Activated CD4-positive, alpha-beta T cell treated with anti-CD3 and anti-CD28 coated beads, Interleukin-10, Interleukin-2, amounts not matched to agents 100 ng/mL and 50 ng/mL, durations not matched to agents 16 hours and 8 hours (primary cell): ENCODE measurements around the gene TTC28.
"Not testable (repeated sequence)": the region's sequence is repeated elsewhere in the genome, so short reads cannot be mapped to it uniquely, and the experiment has no call there.

Source experiments
- DNase-seq: peaks from one replicate; pipeline ENCODE4 v3.0.0-alpha.2; 2020

The TTC28 gene

DNA sequence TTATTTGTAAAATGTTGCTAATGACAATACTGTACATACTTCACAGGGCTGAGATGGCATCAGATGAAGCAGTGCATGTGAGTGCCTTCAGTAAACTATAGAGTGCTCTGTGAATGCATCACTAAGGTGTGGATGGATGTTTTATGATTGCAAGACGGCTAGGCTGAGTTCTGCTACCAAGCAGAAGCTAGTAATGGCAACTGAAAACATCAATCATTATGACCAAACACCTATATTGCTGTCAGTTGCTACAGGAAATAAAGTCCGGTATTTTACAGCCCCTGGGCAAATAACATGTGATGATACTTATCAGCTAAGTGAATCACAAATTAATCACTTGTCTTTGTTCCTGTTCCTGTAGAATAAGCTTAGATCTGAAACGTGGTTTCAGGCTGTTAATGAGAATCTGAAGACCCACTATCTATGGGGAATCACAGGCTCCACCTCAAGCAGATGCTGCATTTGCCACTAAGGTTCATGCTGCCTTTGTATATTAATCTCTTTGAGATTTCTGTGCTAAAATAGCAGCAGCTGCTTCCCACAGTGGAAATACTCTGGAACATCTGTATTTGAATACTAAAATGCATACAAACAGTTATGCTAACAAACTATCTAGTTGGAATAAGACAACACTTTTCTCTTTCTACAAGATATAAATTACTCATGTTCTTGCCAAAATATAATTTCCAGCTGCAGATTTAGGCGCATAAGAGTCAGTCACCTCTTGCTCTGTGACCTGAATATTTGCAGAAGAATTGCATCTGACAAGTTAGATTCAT lies 506.6 kb downstream of the TTC28 start:
- DNase-seq = no peak

DNA sequence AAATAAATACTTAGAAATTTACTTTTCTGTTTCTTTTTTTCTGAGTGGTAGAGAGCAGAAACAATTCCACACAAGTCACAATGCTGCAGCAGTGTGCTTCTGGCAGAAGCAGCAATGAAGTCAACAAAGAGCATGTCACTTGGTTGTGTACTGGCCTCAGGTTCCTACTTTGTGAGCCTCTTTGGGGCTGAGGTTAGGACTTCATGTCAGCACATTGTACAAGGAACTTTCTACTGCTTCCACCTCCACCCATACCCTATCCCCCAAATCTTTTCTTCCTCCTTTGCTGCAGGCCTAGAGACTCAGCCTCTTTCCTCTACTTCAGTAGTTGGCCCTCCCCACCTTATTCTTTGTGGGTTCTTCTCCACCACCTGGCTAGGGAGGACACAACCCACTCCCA lies 507.9 kb downstream of the TTC28 start:
- DNase-seq = no peak

DNA sequence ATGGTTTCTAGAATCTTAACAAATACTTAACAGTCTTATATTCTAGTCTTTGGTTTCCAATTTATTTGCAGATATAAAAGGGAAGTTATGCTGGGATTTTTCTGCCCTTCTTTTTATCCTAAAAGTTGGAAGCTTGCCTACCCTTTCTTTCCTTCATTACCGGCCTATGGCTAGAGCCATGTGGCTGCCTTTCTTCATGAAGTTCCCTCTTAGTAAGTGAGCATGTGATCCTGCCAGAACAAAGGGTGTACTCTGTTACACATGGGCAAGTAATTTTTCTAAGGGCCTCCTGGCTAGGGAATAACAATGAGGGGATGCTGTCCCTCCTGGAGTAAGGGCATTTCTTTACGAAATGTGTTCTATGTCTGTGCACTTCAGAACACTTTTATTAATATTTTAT lies 508.5 kb downstream of the TTC28 start:
- no peak for DNase-seq

- DNase-seq = not testable (repeated sequence)
Measured at GRCh38 chr22:28169314-28169713, 510.3 kb downstream of the TTC28 start.

GRCh38 chr22:28155808-28156207 lies 523.8 kb downstream of the TTC28 start:
- no peak for DNase-seq

DNA sequence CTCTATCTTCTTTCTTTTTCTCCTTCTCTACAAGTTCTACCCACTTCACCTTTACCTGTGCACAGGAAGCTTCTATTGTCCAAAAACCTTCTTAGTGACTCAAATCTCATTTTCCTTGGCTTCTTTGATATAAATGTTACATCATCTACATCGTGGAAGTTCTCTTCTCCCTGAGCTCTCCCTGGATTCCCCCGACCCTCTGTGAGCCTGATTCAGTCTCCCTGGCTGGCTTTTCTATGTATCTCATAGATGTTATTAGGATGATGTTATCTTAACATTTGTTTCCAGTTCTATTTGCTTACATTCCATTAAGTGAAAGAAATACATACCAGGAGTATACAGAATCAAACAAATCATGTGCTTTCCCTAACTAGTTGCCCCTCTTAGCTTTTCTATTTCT lies 524.8 kb downstream of the TTC28 start:
- DNase-seq = no peak

GRCh38 chr22:28151151-28151816 lies 528.4 kb downstream of the TTC28 start:
- DNase-seq = no peak

DNA sequence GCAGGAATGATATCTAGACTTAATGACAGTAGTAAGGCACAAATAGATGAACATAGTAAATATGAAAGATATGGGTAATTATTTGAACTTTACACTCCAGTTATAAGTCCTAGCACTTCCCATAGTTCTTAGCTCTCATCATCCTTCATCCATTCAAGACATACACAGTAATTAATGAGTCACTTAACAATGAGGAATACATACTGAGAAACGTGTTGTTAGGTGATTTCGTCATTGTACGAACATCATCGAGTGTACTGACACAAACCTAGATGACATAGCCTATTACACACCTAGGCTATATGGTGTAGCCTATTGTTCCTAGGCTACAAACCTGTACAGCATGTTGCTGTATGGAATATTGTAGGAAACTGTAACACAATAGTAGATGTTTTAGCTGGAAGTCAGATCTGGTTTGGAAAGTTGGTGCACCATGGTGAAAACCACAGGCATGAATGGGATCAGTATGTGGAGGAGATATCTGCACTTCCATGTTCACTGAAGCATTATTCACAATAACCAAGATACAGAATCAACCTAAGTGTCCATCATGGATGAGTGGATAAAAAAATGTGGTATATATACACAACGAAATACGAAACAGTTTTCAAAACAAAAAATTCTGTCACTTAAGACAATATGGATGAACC lies 530.7 kb downstream of the TTC28 start:
- no peak for DNase-seq

DNA sequence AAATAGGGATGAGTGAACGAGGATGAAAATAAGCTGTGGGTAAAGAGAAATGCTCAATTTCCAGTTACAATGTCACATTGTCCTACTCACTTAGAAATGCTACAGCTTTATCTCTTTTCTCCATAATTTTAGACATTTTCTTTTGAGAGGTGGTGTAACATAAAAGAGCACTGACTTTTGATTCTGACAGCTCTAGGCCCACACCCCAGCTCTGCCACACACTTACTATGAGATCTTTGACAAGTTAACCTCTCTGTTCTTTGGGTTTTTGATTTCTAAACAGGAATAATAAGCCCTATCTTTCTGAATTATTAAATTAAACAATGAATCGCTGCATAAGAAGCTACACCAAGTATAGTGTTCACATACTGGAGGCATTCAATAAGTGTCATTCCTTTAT lies 532.2 kb downstream of the TTC28 start:
- DNase-seq = no peak

DNA sequence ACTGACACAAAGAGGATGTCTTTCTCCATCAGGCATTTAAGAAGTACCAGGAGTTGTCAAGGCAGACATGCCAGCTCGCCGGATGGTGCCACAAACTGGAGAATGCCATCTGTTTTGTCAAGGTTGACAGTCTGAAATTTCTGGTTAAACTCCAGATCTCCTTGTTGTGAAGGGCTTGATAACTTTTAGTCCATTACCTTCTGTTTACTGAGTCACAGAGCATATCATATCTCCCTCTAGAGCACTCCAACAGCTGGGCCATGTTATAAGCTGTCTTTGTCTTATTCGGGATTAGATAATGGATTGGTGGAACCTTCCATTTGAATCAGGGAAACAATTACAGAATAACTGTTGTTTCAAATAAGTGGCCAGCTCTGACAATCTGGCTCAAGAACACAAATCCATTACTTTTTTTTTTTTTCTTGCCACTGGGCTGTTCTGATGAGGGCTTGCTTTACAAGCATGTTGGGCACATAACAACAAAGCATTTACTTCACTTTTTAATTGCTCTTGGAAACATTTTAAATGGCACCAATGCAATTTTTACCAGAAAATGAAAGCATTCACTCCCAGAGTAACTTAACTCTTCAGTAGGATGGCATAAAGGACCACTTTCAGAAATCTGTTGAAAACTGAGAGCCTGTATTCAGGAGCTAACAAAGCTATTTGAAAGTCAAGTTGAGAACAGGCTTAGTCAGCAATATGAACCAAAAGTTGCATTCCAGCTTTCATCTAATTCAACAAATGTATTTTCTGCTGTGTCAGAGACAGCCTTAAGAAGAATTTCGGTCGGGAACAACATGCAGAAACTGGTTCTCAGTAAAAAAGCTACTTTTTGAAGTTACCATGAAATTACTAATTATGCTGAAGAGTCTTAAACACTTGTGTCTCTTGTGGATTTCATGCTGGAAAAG lies 533.0 kb downstream of the TTC28 start:
- DNase-seq = no peak

- DNase-seq = no peak
Measured at GRCh38 chr22:28143961-28144745, 535.5 kb downstream of the TTC28 start.

DNA sequence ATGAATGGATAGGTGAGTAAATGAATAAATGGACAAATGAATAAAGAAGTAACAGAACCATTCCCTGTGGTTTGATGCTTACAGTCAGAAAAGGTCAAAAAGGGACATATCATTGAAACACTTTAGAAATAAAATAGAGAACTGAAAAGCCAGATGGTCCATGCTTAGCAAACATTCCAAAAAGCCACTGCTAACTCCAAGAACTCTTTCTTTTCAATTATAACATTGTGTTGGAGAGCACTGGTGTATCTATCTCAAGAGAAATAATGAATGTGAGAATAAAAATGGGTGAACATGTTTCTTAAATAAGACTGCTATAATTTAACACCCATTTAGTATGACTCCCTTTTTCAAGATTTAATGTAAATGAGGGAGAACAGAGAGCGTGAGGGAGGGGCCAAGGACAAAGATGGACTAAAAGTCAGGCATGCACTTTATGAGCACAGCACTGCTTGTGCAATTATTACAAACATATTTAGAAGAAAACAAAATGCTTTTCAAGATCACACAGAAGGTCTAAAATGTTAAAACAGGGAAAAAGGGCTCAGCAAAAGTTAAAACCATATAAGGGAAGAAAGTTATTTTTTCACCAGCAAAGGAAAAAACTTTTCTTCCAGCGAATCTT lies 536.3 kb downstream of the TTC28 start:
- no peak for DNase-seq

- DNase-seq = no peak
Measured at GRCh38 chr22:28142361-28142961, 537.2 kb downstream of the TTC28 start.

GRCh38 chr22:28141614-28142013 lies 538.0 kb downstream of the TTC28 start:
- no peak for DNase-seq

- DNase-seq = no peak
Measured at GRCh38 chr22:28139961-28140360, 539.7 kb downstream of the TTC28 start.

- no peak for DNase-seq
Measured at GRCh38 chr22:28139516-28139915, 540.1 kb downstream of the TTC28 start.

GRCh38 chr22:28137036-28137435 lies 542.6 kb downstream of the TTC28 start:
- DNase-seq = no peak

GRCh38 chr22:28132466-28132865 lies 547.2 kb downstream of the TTC28 start:
- DNase-seq = no peak

GRCh38 chr22:28129319-28129962 lies 550.2 kb downstream of the TTC28 start:
- no peak for DNase-seq

GRCh38 chr22:28128827-28129226 lies 550.8 kb downstream of the TTC28 start:
- no peak for DNase-seq

DNA sequence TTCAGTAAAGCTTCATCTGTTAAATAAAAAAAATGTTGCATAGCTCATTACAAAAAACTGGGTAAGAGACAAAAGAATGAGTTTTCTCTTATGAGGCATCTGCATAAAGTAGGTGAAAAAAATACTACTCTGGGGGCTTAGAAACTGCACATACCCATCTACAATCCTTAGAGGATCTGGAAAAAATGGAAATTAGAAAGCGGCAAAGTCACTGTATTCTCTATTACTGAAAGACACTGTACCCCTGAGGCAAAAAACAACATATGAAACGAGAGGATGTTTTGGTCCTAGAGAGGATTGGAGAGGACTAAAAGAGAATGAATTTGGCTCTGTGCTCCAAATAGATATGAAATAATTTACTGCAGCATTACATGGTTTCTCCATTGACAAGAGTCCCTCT lies 553.8 kb downstream of the TTC28 start:
- DNase-seq = no peak
